GM21825 (cell line): ENCODE measurements around the gene DLGAP4.

ENCODE experiments used
- ATAC-seq: cut with Tn5 transposase; IDR thresholded peaks from one replicate; pipeline ENCODE4 v1.9.1; 2021; ENCODE audit warnings: mild to moderate bottlenecking, moderate library complexity; ENCODE audit not compliant: unreplicated experiment

The DLGAP4 gene

GRCh38 chr20:36399969-36400545, 93.9 kb downstream of the DLGAP4 start:
- no peak for ATAC-seq

GRCh38 chr20:36400909-36401735, 95.0 kb downstream of the DLGAP4 start:
- no peak for ATAC-seq

GRCh38 chr20:36402708-36403107, 96.6 kb downstream of the DLGAP4 start:
- ATAC-seq, result no peak

- no peak for ATAC-seq
Measured at GRCh38 chr20:36404435-36404978, 98.4 kb downstream of the DLGAP4 start.

GRCh38 chr20:36405255-36405654, 99.1 kb downstream of the DLGAP4 start:
- ATAC-seq, result no peak

- ATAC-seq, result no peak
Measured at GRCh38 chr20:36407199-36407733, 101.1 kb downstream of the DLGAP4 start.

- no peak for ATAC-seq
Measured at GRCh38 chr20:36408219-36408618, 102.1 kb downstream of the DLGAP4 start.

GRCh38 chr20:36411861-36412454, 105.8 kb downstream of the DLGAP4 start:
- no peak for ATAC-seq

GRCh38 chr20:36415475-36416002, 109.4 kb downstream of the DLGAP4 start:
- ATAC-seq, result no peak

GRCh38 chr20:36418711-36419110, 112.6 kb downstream of the DLGAP4 start:
- ATAC-seq, result no peak

- no peak for ATAC-seq
Measured at GRCh38 chr20:36421641-36422040, 115.5 kb downstream of the DLGAP4 start.

- ATAC-seq, result no peak
Measured at GRCh38 chr20:36424314-36424713, 118.2 kb downstream of the DLGAP4 start.

GRCh38 chr20:36425166-36425565, 119.0 kb downstream of the DLGAP4 start:
- no peak for ATAC-seq

- no peak for ATAC-seq
Measured at GRCh38 chr20:36431604-36432003, 125.5 kb downstream of the DLGAP4 start.

GRCh38 chr20:36432096-36432495, 126.0 kb downstream of the DLGAP4 start:
- no peak for ATAC-seq

GRCh38 chr20:36434383-36434782, 128.2 kb downstream of the DLGAP4 start:
- ATAC-seq, result no peak

GRCh38 chr20:36435124-36435523, 129.0 kb downstream of the DLGAP4 start:
- no peak for ATAC-seq

GRCh38 chr20:36435592-36436541, 129.7 kb downstream of the DLGAP4 start:
- ATAC-seq, result no peak

- no peak for ATAC-seq
Measured at GRCh38 chr20:36439040-36439730, 133.0 kb downstream of the DLGAP4 start.

GRCh38 chr20:36439731-36440072, 133.6 kb downstream of the DLGAP4 start:
- no peak for ATAC-seq
